Kidney (tissue), 14 donors: ENCODE results near the gene CAMTA1. TPM values are rescaled to one million over a fixed set of nuclear protein-coding genes. Genes with fewer than 3 reads are reported as not detected.

Experiments
- DNase-seq, 5 donors: peaks; one replicate each; pipeline ENCODE4 v3.0.0-alpha.2; 2013 to 2020
- FAIRE-seq: peaks from 2 replicates; lab custom pipeline; 2012; peaks lifted over from hg19 to GRCh38; lab: Jason Lieb, UNC
- H3K27ac ChIP-seq, 2 donors: one replicate each; pipeline ENCODE4 v1.7.0; 2013; ENCODE audit warnings: low read depth in 2 of 2, low read length in 2 of 2, inconsistent platforms in 1 of 2
- H3K27me3 ChIP-seq: one replicate; pipeline ENCODE4 v1.7.1; 2013; ENCODE audit warnings: low read length, inconsistent platforms; ENCODE audit not compliant: control insufficient read depth, insufficient read depth
- H3K36me3 ChIP-seq, 3 donors: one replicate each; pipeline versions ENCODE4 v1.7.0 to v1.7.1; 2013; ENCODE audit warnings: low read length in 3 of 3, control low read depth in 1 of 3, inconsistent platforms in 1 of 3; ENCODE audit not compliant: insufficient read depth in 3 of 3, control insufficient read depth in 2 of 3
- H3K4me1 ChIP-seq, 3 donors: one replicate each; pipeline versions ENCODE4 v1.7.0 to v1.7.1; 2013; ENCODE audit warnings: low read length in 3 of 3, inconsistent platforms in 1 of 3, low read depth in 1 of 3; ENCODE audit not compliant: control insufficient read depth in 2 of 3, insufficient read depth in 2 of 3
- H3K4me3 ChIP-seq, 3 donors: one replicate each; pipeline versions ENCODE4 v1.7.0 to v1.8.1; 2013; ENCODE audit warnings: low read length in 3 of 3, control low read depth in 1 of 3, inconsistent platforms in 1 of 3
- H3K9ac ChIP-seq, 3 donors: one replicate each; pipeline versions ENCODE4 v1.7.0 to v1.7.1; 2013; ENCODE audit warnings: low read length in 3 of 3, control low read depth in 1 of 3, inconsistent platforms in 1 of 3
- H3K9me3 ChIP-seq, 3 donors: one replicate each; pipeline versions ENCODE4 v1.7.0 to v1.7.1; 2013; ENCODE audit warnings: low read length in 3 of 3, control low read depth in 1 of 3, inconsistent platforms in 1 of 3; ENCODE audit not compliant: control insufficient read depth in 2 of 3, insufficient read depth in 1 of 3
- CTCF ChIP-seq: IDR thresholded peaks from 3 replicates; pipeline ENCODE4 v1.5.1; 2012; ENCODE audit warnings: mild to moderate bottlenecking, moderate library complexity, borderline replicate concordance; ENCODE audit not compliant: insufficient read depth; ENCODE audit errors: extremely low read depth
- intact Hi-C: fragments of 100-400 bp; cut with DNase I; formaldehyde crosslinking; loops from one replicate; pipeline ENCODE4 v1.11.1; 2022
- polyA plus RNA-seq: library from polyadenylated mRNA; stranded (reverse); fragments of 350-450 nt; fragmentation: Illumina TruSeq; extraction: RNeasy Lipid Tissue Mini Kit (QIAGEN cat#74804); gene quantifications from one replicate; pipeline ENCODE4 v1.2.3, GENCODE V29; 2014; ENCODE audit warnings: low read depth, low replicate concordance; ENCODE audit not compliant: insufficient read depth
- total RNA-seq: library from RNA; stranded (reverse); fragmentation: NEBNext Ultra II Directional; extraction: Animal tissue kit (Norgen Biotek cat#: 25700); gene quantifications from one replicate; pipeline ENCODE4 v1.2.1, GENCODE V29; 2021
- donor health status: control.
- donor health status: control.
- donor health status: control.
- donor health status: control.
- donor health status: control.
- donor health status: DM: yes; HTN: yes; CAD: no.
- donor health status: Normal renal cell carcinoma (clear cell type).

The CAMTA1 gene
- total and polyA plus RNA-seq, 2 donors from 2014 or later, result 79.0 to 170 TPM

DNA sequence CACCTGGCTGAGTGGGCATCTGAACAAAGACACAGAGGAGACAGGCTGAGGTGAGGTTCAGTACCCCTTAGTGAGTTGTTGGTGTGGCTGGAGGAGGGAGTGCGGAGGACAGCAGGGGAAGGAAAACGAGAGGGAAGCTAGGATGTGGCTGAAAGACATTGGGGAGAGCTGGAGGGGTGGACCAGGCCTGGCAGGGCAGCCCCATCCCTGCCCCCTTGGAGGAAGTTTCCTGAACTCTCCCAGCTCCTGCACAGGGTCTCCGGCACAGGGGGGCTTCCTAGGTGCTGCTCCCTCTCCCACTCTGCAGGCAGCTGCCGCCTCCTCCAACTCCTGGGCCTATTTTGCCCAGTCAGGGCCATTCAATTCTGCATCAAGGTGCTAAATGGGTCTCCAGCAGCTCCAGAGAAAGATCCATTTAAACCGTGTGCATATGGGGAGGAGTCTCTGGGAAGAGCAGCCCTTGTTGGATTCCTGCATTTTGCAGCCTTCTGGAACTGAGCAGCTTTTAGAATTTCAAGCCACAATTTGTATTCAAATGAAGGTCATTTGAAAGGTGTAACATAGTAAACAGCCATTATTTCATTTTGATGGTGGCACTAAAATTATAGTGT is 193.9 kb downstream of the CAMTA1 start:
- FAIRE-seq, result no peak

DNA sequence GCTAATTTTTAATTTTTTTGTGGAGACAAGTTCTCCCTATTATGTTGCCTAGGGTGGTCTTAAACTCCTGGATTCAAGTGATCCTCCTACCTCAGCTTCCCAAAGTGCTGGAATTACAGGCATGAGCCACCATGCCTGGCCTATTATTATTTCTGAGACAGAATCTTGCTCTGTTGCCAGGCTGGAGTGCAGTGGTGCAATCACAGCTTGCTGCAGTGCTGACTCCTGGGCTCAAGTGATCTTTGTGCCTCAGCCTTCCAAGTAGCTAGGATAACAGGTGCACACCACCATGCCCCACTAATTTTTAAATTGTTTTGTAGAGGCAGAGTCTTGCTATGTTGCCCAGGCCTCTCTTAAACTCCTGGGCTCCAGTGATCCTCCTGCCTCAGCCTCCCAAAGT is 196.3 kb downstream of the CAMTA1 start:
- Histone ChIP-seq H3K27ac (no peak overlapping the region), H3K4me3 (no peak overlapping the region), H3K27me3 (no peaks in the 10 kb centered on the region), H3K9ac (no peak overlapping the region), H3K4me1 (no peaks in the 10 kb centered on the region), H3K36me3 (no peaks in the 10 kb centered on the region), H3K9me3 (no peaks in the 10 kb centered on the region)
- DNase-seq, result no peak
- intact Hi-C loops, result no loop called here
- no peak for TF ChIP-seq CTCF
- no peak for FAIRE-seq

More for the DNA sequence above, 193.9 kb downstream of the CAMTA1 start:
- Histone ChIP-seq H3K27me3 (no peaks in the 10 kb centered on the region), H3K9ac (no peak overlapping the region), H3K4me1 (no peaks in the 10 kb centered on the region), H3K36me3 (no peaks in the 10 kb centered on the region), H3K4me3 (no peak overlapping the region), H3K27ac (no peak overlapping the region), H3K9me3 (no peaks in the 10 kb centered on the region)
- intact Hi-C loops, result no loop called here
- DNase-seq, result no peak
- no peak for TF ChIP-seq CTCF

- Histone ChIP-seq H3K27me3 (no peaks in the 10 kb centered on the region), H3K4me3 (no peak overlapping the region), H3K9ac (no peak overlapping the region), H3K4me1 (no peaks in the 10 kb centered on the region), H3K9me3 (no peaks in the 10 kb centered on the region), H3K36me3 (no peaks in the 10 kb centered on the region), H3K27ac (no peak overlapping the region)
- no peak for TF ChIP-seq CTCF
- DNase-seq, result no peak
- intact Hi-C loops, result no loop called here
- no peak for FAIRE-seq
These were observed 197.2 kb downstream of the CAMTA1 start for GRCh38 chr1:6982443-6982842.

GRCh38 chr1:6982860-6983259 is 197.6 kb downstream of the CAMTA1 start:
- Histone ChIP-seq H3K27ac (no peak overlapping the region), H3K9ac (no peak overlapping the region), H3K4me1 (no peaks in the 10 kb centered on the region), H3K36me3 (no peaks in the 10 kb centered on the region), H3K9me3 (no peaks in the 10 kb centered on the region), H3K4me3 (no peak overlapping the region), H3K27me3 (no peaks in the 10 kb centered on the region)
- FAIRE-seq (no peak), DNase-seq (no peak)
- intact Hi-C loops, result no loop called here
- no peak for TF ChIP-seq CTCF
